Endothelial cell of coronary artery (primary cell): ENCODE results near the gene ZNF432. TPM values are rescaled to one million over a fixed set of nuclear protein-coding genes. Genes with fewer than 3 reads are reported as not detected.

Experiments used
- total RNA-seq: library from RNA; depleted of rRNA; stranded (reverse); fragments of >200 nt; gene quantifications from 2 replicates; pipeline ENCODE4 v1.2.3, GENCODE V29; 2014

Gene ZNF432
- 5.3 and 8.6 TPM in 2 replicates for total RNA-seq

GRCh38 chr19:52048555-52049501 is at the start of gene ZNF432:
ZNF432 (minus strand) TSS chr19:52048838; CDS start chr19:52046868, 1,970 bp downstream.

GRCh38 chr19:52095172-52096014 is 46.8 kb upstream of the ZNF432 start, which contains the start of gene ZNF841:
ZNF841 (minus strand) TSS chr19:52095765; CDS start chr19:52084801, 10,964 bp downstream.

DNA sequence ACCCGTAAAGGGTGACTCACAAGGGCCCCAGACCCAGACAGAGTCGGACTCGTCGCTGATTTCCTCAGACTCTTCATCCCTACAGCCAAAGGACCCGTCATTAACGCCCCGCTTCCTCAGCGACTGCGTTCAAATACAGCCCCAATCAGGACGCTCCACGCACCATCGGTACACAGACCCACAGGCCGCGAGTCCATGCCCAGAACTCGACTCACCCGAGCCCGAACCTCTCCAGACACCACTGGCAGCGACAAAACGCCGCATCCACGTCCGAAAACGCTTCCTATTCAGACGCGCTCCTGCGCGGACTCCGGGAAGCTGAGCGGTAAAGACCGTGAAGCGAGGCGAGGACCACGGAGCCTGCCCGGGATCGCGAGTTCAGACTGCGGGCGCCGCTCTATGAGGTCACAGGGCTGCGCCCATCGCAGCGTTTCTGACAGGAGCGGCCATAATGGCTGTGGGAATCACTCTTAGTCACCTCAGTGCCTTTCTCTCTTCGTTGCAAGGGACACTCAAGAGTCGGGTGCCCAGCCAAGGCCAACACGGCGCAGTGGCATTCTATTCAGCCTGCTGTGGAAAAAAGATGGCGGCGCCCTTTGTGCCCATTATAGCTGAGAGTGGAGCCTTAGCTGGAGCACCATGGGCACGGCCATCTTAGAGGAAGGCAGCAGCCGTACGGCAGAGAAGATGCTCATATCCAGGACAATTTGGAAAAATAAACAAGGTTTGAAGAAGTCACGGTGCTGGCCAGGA is 20.4 kb downstream of the ZNF432 start, which contains the start of gene ZNF614:
Gene ZNF614 (minus strand): TSS at position 353 of the 753 bp plus-strand sequence. CDS start 2,634 bp downstream, outside the sequence.

GRCh38 chr19:52007806-52008557 is 40.7 kb downstream of the ZNF432 start, which contains the start of gene ZNF615:
ZNF615 (minus strand) TSS chr19:52008211; CDS start chr19:52003711, 4,500 bp downstream.

DNA sequence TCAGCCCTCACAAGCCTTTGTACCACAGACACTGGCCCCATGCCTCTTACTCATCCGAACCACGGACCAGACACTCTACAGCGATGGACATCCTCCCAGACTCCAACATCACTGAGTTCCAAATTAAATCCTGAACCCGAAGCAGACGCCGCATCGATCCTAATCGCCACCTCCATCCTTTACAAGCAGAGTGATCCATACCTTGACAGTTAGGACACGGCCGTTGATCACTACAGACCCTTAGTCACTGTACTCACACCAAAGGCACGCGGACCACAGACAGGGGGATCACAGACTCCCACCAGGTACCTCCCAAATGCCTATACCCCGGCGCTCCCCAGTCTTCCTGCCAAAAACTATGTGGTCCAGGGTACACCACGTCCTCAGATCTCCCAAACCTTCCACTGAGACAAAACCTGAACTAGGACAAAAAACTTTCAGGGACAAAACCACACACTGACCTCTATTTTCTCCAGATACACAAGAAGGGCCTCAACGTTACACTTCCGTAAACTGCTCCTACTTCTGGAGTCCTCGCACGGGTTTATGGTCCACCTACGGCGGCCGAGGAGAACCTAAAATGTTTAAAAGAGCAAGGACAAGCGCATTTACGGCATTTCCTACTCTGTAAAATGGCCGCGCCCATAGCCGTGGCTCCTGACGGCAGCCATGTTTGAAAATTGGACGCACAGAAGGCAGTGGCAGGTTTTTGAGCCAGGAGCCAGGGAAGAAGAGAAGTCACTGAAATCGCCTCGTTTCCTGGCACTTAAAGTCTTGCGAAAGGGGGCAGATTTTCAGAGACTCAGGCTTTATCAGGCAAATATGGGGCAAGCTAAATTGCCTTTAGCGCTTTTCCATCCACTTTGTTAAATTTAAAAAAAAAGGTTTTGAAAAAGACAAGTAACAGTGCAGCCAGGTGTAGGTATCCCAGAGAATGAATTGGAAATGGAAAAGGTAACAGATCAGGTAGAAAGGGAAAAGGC is 62.0 kb downstream of the ZNF432 start, which contains the start of gene ZNF350:
Gene ZNF350 (minus strand): TSS at position 532 of the 983 bp plus-strand sequence. CDS start 12,480 bp downstream, outside the sequence.

Other genes starting within 250 kb of the ZNF432 start
- gene ZNF577, start 160.9 kb downstream of the ZNF432 start, total RNA-seq = 2.7 and 6.6 TPM in 2 replicates
- gene ZNF649, start 143.8 kb downstream of the ZNF432 start, total RNA-seq = 7.6 and 9.6 TPM in 2 replicates
- gene ZNF613, start 121.4 kb downstream of the ZNF432 start, total RNA-seq = 6.6 and 7.9 TPM in 2 replicates
- gene ZNF350, start 62.0 kb downstream of the ZNF432 start, total RNA-seq = 8.0 and 10.3 TPM in 2 replicates
- gene ZNF615, start 40.6 kb downstream of the ZNF432 start, total RNA-seq = 6.0 and 9.5 TPM in 2 replicates
- gene ZNF614, start 20.5 kb downstream of the ZNF432 start, total RNA-seq = 8.3 and 9.4 TPM in 2 replicates
- gene ZNF841, start 46.9 kb upstream of the ZNF432 start, total RNA-seq = 13.0 and 21.0 TPM in 2 replicates
- gene ZNF616, start 91.1 kb upstream of the ZNF432 start, total RNA-seq = 6.8 and 8.6 TPM in 2 replicates
- 4.9 and 7.8 TPM in 2 replicates for gene ZNF836, start 122.8 kb upstream of the ZNF432 start, total RNA-seq
- gene PPP2R1A, start 141.2 kb upstream of the ZNF432 start, total RNA-seq = 105 and 119 TPM in 2 replicates
- 8.7 and 11.8 TPM in 2 replicates for gene ZNF766, start 220.7 kb upstream of the ZNF432 start, total RNA-seq
- gene ZNF480, start 248.3 kb upstream of the ZNF432 start, total RNA-seq = 2.6 and 5.1 TPM in 2 replicates